HG03432 (cell line): Measurements from ENCODE around the gene PHETA2.
"Not testable (repeated sequence)": the region's sequence is repeated elsewhere in the genome, so short reads cannot be mapped to it uniquely, and the experiment has no call there.

Experiments
- ATAC-seq: cut with Tn5 transposase; IDR thresholded peaks from one replicate; pipeline ENCODE4 v1.9.1; 2021; ENCODE audit warnings: mild to moderate bottlenecking, moderate library complexity; ENCODE audit not compliant: unreplicated experiment

The PHETA2 gene

GRCh38 chr22:42069801-42070516 is 4.1 kb upstream of the PHETA2 start:
- ATAC-seq: peak; percentile 5

- peak; percentile 91 for ATAC-seq
Observed at GRCh38 chr22:42070517-42071422, 3.3 kb upstream of the PHETA2 start, which contains the start of gene NAGA. NAGA (minus strand) TSS chr22:42070812; CDS start chr22:42070297, 515 bp downstream.

- ATAC-seq: not testable (repeated sequence)
Observed at GRCh38 chr22:42071508-42071907, 2.5 kb upstream of the PHETA2 start.

GRCh38 chr22:42072606-42073330 is 1.3 kb upstream of the PHETA2 start:
- ATAC-seq: no peak

- ATAC-seq: no peak
Observed at GRCh38 chr22:42073621-42074041, 417 bp upstream of the PHETA2 start.

GRCh38 chr22:42074846-42075676 is 1.0 kb downstream of the PHETA2 start:
- ATAC-seq: no peak

- no peak for ATAC-seq
Observed at GRCh38 chr22:42076764-42077485, 2.9 kb downstream of the PHETA2 start.

- no peak for ATAC-seq
Observed at GRCh38 chr22:42077486-42078125, 3.6 kb downstream of the PHETA2 start.

- no peak for ATAC-seq
Observed at GRCh38 chr22:42078469-42079318, 4.6 kb downstream of the PHETA2 start.

GRCh38 chr22:42079319-42080251 is 5.5 kb downstream of the PHETA2 start, which contains the start of gene SMDT1:
SMDT1 (plus strand) TSS chr22:42079700; CDS start chr22:42079769, 69 bp downstream.
- ATAC-seq: peak; percentile 86

GRCh38 chr22:42080287-42080686 is 6.2 kb downstream of the PHETA2 start:
- no peak for ATAC-seq

GRCh38 chr22:42083119-42083518 is 9.1 kb downstream of the PHETA2 start:
- no peak for ATAC-seq

- ATAC-seq: no peak
Observed at GRCh38 chr22:42084874-42085273, 10.8 kb downstream of the PHETA2 start.

- ATAC-seq: no peak
Observed at GRCh38 chr22:42086051-42086450, 12.0 kb downstream of the PHETA2 start.

GRCh38 chr22:42090596-42091454 is 16.8 kb downstream of the PHETA2 start, which contains the start of gene NDUFA6:
NDUFA6 (minus strand) TSS chr22:42090772; CDS start chr22:42090744, 28 bp downstream.
- ATAC-seq: peak; percentile 91

- ATAC-seq: no peak
Observed at GRCh38 chr22:42091455-42091782, 17.4 kb downstream of the PHETA2 start.
